Measurements from ENCODE around the gene RPP30. TPM values are rescaled to one million over a fixed set of nuclear protein-coding genes. Genes with fewer than 3 reads are reported as not detected.
A peak's percentile ranks its signal among the peaks of the same experiment; 100 is the strongest.

RPP30 gene
- total RNA-seq, 1 donor = 43.1 TPM

- Histone ChIP-seq H2AFZ (ENCODE audit: low read length) (no peak overlapping the region), H3K27ac (ENCODE audit: low read depth, low read length) (peak overlapping the region; percentile 47), H3K79me2 (ENCODE audit: insufficient read depth, low read length) (peaks cover 22% of the 10 kb centered on the region), H3K9me3 (ENCODE audit: low read depth, low read length) (no peaks in the 10 kb centered on the region), H4K20me1 (ENCODE audit: insufficient read depth, low read length) (no peaks in the 10 kb centered on the region), H3K36me3 (ENCODE audit: insufficient read depth, low read length) (no peaks in the 10 kb centered on the region), H3K4me2 (ENCODE audit: insufficient read depth, low read length) (peak overlapping the region; percentile 34), H3K4me1 (ENCODE audit: insufficient read depth, low read length) (peaks cover 23% of the 10 kb centered on the region), H3K4me3 (ENCODE audit: insufficient read depth, low read length) (no peak overlapping the region), H3K27me3 (ENCODE audit: insufficient read depth, low read length) (no peaks in the 10 kb centered on the region)
- TF ChIP-seq CTCF (IDR thresholded peaks at IDR 0.05; ENCODE audit: extremely low read depth, low read depth, low read length) = no peak
- peak; percentile 68 for DNase-seq (ENCODE audit: insufficient read length, low spot score, missing footprints)
Observed at GRCh38 chr10:90847436-90847835, 24.3 kb upstream of the RPP30 start.

- Histone ChIP-seq H3K4me3 (ENCODE audit: insufficient read depth, low read length) (peak overlapping the region; percentile 12), H3K79me2 (ENCODE audit: insufficient read depth, low read length) (peaks cover 28% of the 10 kb centered on the region), H4K20me1 (ENCODE audit: insufficient read depth, low read length) (no peaks in the 10 kb centered on the region), H3K27ac (ENCODE audit: low read depth, low read length) (peak overlapping the region; percentile 18), H3K27me3 (ENCODE audit: insufficient read depth, low read length) (no peaks in the 10 kb centered on the region), H3K4me2 (ENCODE audit: insufficient read depth, low read length) (no peak overlapping the region), H2AFZ (ENCODE audit: low read length) (no peak overlapping the region), H3K36me3 (ENCODE audit: insufficient read depth, low read length) (no peaks in the 10 kb centered on the region), H3K4me1 (ENCODE audit: insufficient read depth, low read length) (peaks cover 23% of the 10 kb centered on the region), H3K9me3 (ENCODE audit: low read depth, low read length) (no peaks in the 10 kb centered on the region)
- no peak for TF ChIP-seq CTCF (IDR thresholded peaks at IDR 0.05; ENCODE audit: extremely low read depth, low read depth, low read length)
- DNase-seq (ENCODE audit: insufficient read length, low spot score, missing footprints) = no peak
Observed at GRCh38 chr10:90849956-90850749, 21.6 kb upstream of the RPP30 start.

- Histone ChIP-seq H3K9me3 (ENCODE audit: low read depth, low read length) (no peaks in the 10 kb centered on the region), H3K27ac (ENCODE audit: low read depth, low read length) (no peak overlapping the region), H3K36me3 (ENCODE audit: insufficient read depth, low read length) (no peaks in the 10 kb centered on the region), H3K79me2 (ENCODE audit: insufficient read depth, low read length) (peaks cover 21% of the 10 kb centered on the region), H3K27me3 (ENCODE audit: insufficient read depth, low read length) (no peaks in the 10 kb centered on the region), H4K20me1 (ENCODE audit: insufficient read depth, low read length) (no peaks in the 10 kb centered on the region), H3K4me2 (ENCODE audit: insufficient read depth, low read length) (no peak overlapping the region), H3K4me3 (ENCODE audit: insufficient read depth, low read length) (no peak overlapping the region), H3K4me1 (ENCODE audit: insufficient read depth, low read length) (peaks cover 22% of the 10 kb centered on the region), H2AFZ (ENCODE audit: low read length) (peak overlapping the region; percentile 8)
- no peak for DNase-seq (ENCODE audit: insufficient read length, low spot score, missing footprints)
- TF ChIP-seq CTCF (IDR thresholded peaks at IDR 0.05; ENCODE audit: extremely low read depth, low read depth, low read length) = no peak
Observed at GRCh38 chr10:90855126-90855525, 16.6 kb upstream of the RPP30 start.

GRCh38 chr10:90856261-90856660, 15.5 kb upstream of the RPP30 start:
- no peak overlapping the region for H3K27ac ChIP-seq (ENCODE audit: low read depth, low read length)
- no peaks in the 10 kb centered on the region for H3K9me3 ChIP-seq (ENCODE audit: low read depth, low read length)
- peak overlapping the region; percentile 14 for H2AFZ ChIP-seq (ENCODE audit: low read length)
- H3K4me1 ChIP-seq (ENCODE audit: insufficient read depth, low read length) = peaks cover 21% of the 10 kb centered on the region
- peak overlapping the region; percentile 79 for H3K4me2 ChIP-seq (ENCODE audit: insufficient read depth, low read length)
- no peaks in the 10 kb centered on the region for H3K27me3 ChIP-seq (ENCODE audit: insufficient read depth, low read length)
- H3K79me2 ChIP-seq (ENCODE audit: insufficient read depth, low read length) = peaks cover 21% of the 10 kb centered on the region
- DNase-seq (ENCODE audit: insufficient read length, low spot score, missing footprints) = peak; percentile 80
- no peak for TF ChIP-seq CTCF (IDR thresholded peaks at IDR 0.05; ENCODE audit: extremely low read depth, low read depth, low read length)
- H3K4me3 ChIP-seq (ENCODE audit: insufficient read depth, low read length) = peak overlapping the region; percentile 79
- no peaks in the 10 kb centered on the region for H4K20me1 ChIP-seq (ENCODE audit: insufficient read depth, low read length)
- no peaks in the 10 kb centered on the region for H3K36me3 ChIP-seq (ENCODE audit: insufficient read depth, low read length)
